OCI-LY7 (cell line): ENCODE measurements around the gene BMP5. TPM values are rescaled to one million over a fixed set of nuclear protein-coding genes. Genes with fewer than 3 reads are reported as not detected.

ENCODE experiments used
- BruUV-seq: library from RNA; stranded (reverse); fragments of 400-500 nt; replicated peaks from 2 replicates; lab custom pipeline; 2021; lab: Mats Ljungman, UMichigan
- CTCF ChIA-PET: fragments of 300-600 bp; sonication (Branson Sonifier 250); formaldehyde crosslinking; loops from one replicate; lab custom pipeline; 2022; ENCODE audit warnings: antibody characterized with exemption; ENCODE audit not compliant: unreplicated experiment; lab: Charles Lee
- POLR2A ChIA-PET: fragments of 300-600 bp; sonication (Branson Sonifier 250); formaldehyde crosslinking; loops from one replicate; lab custom pipeline; 2022; ENCODE audit warnings: antibody characterized with exemption; lab: Charles Lee
- DNase-seq: peaks from one replicate; pipeline ENCODE4 v3.0.0-alpha.2; 2015; ENCODE audit warnings: low spot score
- H2AFZ ChIP-seq: fragments of 200-600 bp; sonication (generic), shearing (Covaris generic); 2 replicates; pipeline ENCODE4 v1.6.1; 2014; ENCODE audit warnings: mild to moderate bottlenecking, antibody characterized with exemption, low read length, moderate library complexity
- H3K27ac ChIP-seq: fragments of 200-600 bp; sonication (generic); 2 replicates; pipeline ENCODE4 v1.5.1; 2014; ENCODE audit warnings: mixed run types, low read depth, mild to moderate bottlenecking, moderate library complexity, low read length, inconsistent platforms; ENCODE audit not compliant: poor library complexity, severe bottlenecking
- H3K36me3 ChIP-seq: fragments of 200-600 bp; sonication (generic); 2 replicates; pipeline ENCODE4 v1.6.1; 2014; ENCODE audit warnings: mild to moderate bottlenecking, antibody characterized with exemption, low read length, moderate library complexity, mixed read lengths; ENCODE audit not compliant: insufficient read depth
- H3K4me1 ChIP-seq: fragments of 200-600 bp; sonication (generic); 2 replicates; pipeline ENCODE4 v1.5.1; 2014; ENCODE audit warnings: mild to moderate bottlenecking, low read length; ENCODE audit not compliant: insufficient read depth, poor library complexity, severe bottlenecking
- H3K4me2 ChIP-seq: fragments of 200-600 bp; sonication (generic); 2 replicates; pipeline ENCODE4 v1.6.1; 2014; ENCODE audit warnings: mild to moderate bottlenecking, low read length
- H3K4me3 ChIP-seq: fragments of 200-600 bp; sonication (generic); 2 replicates; pipeline ENCODE4 v1.5.1; 2014; ENCODE audit warnings: mild to moderate bottlenecking, low read depth, low read length; ENCODE audit not compliant: poor library complexity, severe bottlenecking
- H3K79me2 ChIP-seq: fragments of 200-600 bp; sonication (generic); 2 replicates; pipeline ENCODE4 v1.6.1; 2016; ENCODE audit warnings: low read depth, mild to moderate bottlenecking, low read length, moderate library complexity, mixed read lengths; ENCODE audit not compliant: insufficient read depth
- H3K9me2 ChIP-seq: fragments of 200-600 bp; sonication (generic); 2 replicates; pipeline ENCODE4 v1.6.1; 2016; ENCODE audit warnings: mild to moderate bottlenecking, low read length, mixed read lengths; ENCODE audit not compliant: insufficient read depth
- H3K9me3 ChIP-seq: fragments of 200-600 bp; sonication (generic); 2 replicates; pipeline ENCODE4 v1.6.1; 2014; ENCODE audit warnings: mild to moderate bottlenecking, mixed run types, low read length, mixed read lengths
- H4K20me1 ChIP-seq: fragments of 200-600 bp; sonication (generic); 2 replicates; pipeline ENCODE4 v1.6.1; 2014; ENCODE audit warnings: mild to moderate bottlenecking, antibody characterized with exemption, low read length, moderate library complexity, mixed read lengths; ENCODE audit not compliant: insufficient read depth
- EZH2phosphoT487 ChIP-seq: fragments of 200-600 bp; sonication (generic); IDR thresholded peaks from 2 replicates; pipeline ENCODE4 v1.6.1; 2018; ENCODE audit warnings: low read depth, borderline replicate concordance, mild to moderate bottlenecking, mixed run types, antibody characterized with exemption, low read length, moderate library complexity, mixed read lengths
- intact Hi-C: fragments of 100-400 bp; cut with micrococcal nuclease; formaldehyde crosslinking; loops from one replicate; pipeline ENCODE4 v1.10.0; 2022; ENCODE audit not compliant: unreplicated experiment
- total RNA-seq, 2 experiments: library from RNA; depleted of rRNA in 1 of 2; stranded (reverse); fragments of >200 nt in 1 of 2; shearing (Covaris generic) in 1 of 2; gene quantifications; 2 replicates each; pipeline ENCODE4 v1.2.3, GENCODE V29; 2014 to 2022
- TF ChIP-seq, protein P1 (sequence below): fragments of 200-600 bp; sonication (generic); conservative IDR thresholded peaks from 2 replicates; pipeline ENCODE4 v1.5.1; 2014; ENCODE audit warnings: mild to moderate bottlenecking, antibody characterized with exemption, low read length, moderate library complexity, mixed read lengths

Gene BMP5
- total RNA-seq, 2 experiments from 2014 or later, result not detected

DNA sequence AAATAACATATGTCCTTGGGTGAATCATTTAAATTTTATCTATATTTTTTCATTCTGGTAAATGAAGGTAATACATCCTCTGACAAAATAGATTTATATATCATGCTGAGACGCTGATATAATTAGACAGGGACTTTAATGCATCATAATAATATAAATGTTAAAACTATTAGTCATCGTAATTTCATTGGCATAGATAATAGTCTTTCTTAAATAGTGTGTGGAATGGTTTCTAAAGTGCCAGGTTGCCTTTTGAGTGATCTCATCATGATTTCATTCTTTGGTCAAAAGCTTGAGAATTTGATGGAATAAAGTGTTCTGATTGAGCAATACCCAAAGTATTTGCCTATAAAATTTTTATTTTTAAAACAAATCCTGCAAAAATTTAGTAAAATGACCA is 43.2 kb upstream of the BMP5 start:
- Histone ChIP-seq H3K9me2 (no peaks in the 10 kb centered on the region), H3K4me3 (no peak overlapping the region), H3K27ac (no peak overlapping the region), H3K4me1 (no peaks in the 10 kb centered on the region), H3K9me3 (no peaks in the 10 kb centered on the region), H3K79me2 (no peaks in the 10 kb centered on the region), H3K4me2 (no peak overlapping the region), H4K20me1 (no peaks in the 10 kb centered on the region), H2AFZ (no peak overlapping the region), H3K36me3 (no peaks in the 10 kb centered on the region)
- DNase-seq, result no peak
- ChIA-PET CTCF (no interaction called here), POLR2A (no interaction called here)
- intact Hi-C loops, result no loop called here
- BruUV-seq, result no TSS peak
- no peak for TF ChIP-seq EZH2phosphoT487
- TF ChIP-seq, protein P1, sequence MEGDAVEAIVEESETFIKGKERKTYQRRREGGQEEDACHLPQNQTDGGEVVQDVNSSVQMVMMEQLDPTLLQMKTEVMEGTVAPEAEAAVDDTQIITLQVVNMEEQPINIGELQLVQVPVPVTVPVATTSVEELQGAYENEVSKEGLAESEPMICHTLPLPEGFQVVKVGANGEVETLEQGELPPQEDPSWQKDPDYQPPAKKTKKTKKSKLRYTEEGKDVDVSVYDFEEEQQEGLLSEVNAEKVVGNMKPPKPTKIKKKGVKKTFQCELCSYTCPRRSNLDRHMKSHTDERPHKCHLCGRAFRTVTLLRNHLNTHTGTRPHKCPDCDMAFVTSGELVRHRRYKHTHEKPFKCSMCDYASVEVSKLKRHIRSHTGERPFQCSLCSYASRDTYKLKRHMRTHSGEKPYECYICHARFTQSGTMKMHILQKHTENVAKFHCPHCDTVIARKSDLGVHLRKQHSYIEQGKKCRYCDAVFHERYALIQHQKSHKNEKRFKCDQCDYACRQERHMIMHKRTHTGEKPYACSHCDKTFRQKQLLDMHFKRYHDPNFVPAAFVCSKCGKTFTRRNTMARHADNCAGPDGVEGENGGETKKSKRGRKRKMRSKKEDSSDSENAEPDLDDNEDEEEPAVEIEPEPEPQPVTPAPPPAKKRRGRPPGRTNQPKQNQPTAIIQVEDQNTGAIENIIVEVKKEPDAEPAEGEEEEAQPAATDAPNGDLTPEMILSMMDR, result no peak

DNA sequence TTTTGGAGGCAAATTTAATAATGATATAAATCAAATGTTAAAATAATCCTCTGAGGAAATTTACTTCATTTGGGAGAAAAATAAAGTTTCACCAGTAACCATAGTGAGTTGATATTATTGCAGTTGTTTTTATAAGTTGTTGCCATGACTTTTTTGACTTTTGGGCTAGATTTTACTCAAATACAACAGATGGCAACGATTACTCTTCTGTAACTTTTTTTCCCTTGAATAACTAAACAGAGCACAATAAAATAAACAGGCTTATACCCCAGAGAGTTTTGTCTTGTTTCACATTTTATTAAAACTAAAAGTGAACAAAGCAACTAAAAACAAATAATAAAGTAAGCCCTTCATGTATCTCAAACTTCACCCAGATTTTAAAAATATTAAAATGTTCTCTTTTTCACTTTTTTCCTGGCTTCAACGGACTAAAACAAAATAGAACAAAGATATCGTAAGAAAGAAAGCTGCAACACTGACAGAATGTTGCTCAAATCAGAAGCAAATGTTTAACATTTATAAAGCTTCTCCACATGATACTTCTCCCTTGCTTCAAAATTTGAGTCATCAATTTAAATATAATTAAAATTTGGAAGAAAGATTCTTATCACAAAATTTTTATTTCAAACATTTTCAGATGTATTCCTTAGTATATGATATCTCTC is 42.5 kb upstream of the BMP5 start:
- BruUV-seq, result no TSS peak
- POLR2A ChIA-PET, result no interaction called here
- H3K4me3 ChIP-seq, result no peak overlapping the region
- no peaks in the 10 kb centered on the region for H3K36me3 ChIP-seq
- CTCF ChIA-PET, result no interaction called here
- no peaks in the 10 kb centered on the region for H3K9me3 ChIP-seq
- H3K79me2 ChIP-seq, result no peaks in the 10 kb centered on the region
- H3K9me2 ChIP-seq, result no peaks in the 10 kb centered on the region
- TF ChIP-seq EZH2phosphoT487, result no peak
- TF ChIP-seq, protein P1, result no peak
- no peak overlapping the region for H3K4me2 ChIP-seq
- H3K27ac ChIP-seq, result no peak overlapping the region
- no peaks in the 10 kb centered on the region for H4K20me1 ChIP-seq
- intact Hi-C loops, result no loop called here
- no peak overlapping the region for H2AFZ ChIP-seq
- H3K4me1 ChIP-seq, result no peaks in the 10 kb centered on the region
- DNase-seq, result no peak

DNA sequence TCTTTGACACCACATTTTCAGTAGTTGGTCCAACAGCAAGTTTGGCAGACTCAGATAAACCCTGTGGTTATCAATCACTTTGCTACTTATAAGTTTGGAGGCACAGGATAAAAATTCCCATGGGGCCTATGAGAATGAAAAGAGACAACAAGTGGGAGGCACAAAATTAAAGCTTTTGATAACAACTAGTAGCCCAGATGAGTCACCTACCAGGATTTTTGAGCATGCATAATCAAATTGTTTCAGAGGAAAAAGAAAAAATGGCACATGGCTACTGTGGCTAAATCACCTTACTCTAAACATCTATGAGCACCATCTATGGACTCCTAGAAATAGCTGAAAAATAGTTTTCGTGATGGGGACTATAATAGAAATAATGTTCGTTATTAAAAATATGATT is 40.8 kb upstream of the BMP5 start:
- H2AFZ ChIP-seq, result no peak overlapping the region
- no peaks in the 10 kb centered on the region for H3K36me3 ChIP-seq
- H3K9me3 ChIP-seq, result no peaks in the 10 kb centered on the region
- DNase-seq, result no peak
- ChIA-PET POLR2A (no interaction called here), CTCF (no interaction called here)
- intact Hi-C loops, result no loop called here
- no peaks in the 10 kb centered on the region for H4K20me1 ChIP-seq
- H3K4me2 ChIP-seq, result no peak overlapping the region
- no peaks in the 10 kb centered on the region for H3K4me1 ChIP-seq
- H3K4me3 ChIP-seq, result no peak overlapping the region
- no TSS peak for BruUV-seq
- no peaks in the 10 kb centered on the region for H3K79me2 ChIP-seq
- no peak for TF ChIP-seq EZH2phosphoT487
- TF ChIP-seq, protein P1, result no peak
- H3K27ac ChIP-seq, result no peak overlapping the region
- no peaks in the 10 kb centered on the region for H3K9me2 ChIP-seq
